Measurements from ENCODE around the gene BTG2.

- TF ChIP-seq EZH2phosphoT487 (IDR thresholded peaks at IDR 0.05; ENCODE audit: borderline replicate concordance) (no peak), CTCF (conservative IDR thresholded peaks at IDR 0.05; ENCODE audit: low read length) (no peak)
Observed at GRCh38 chr1:203321273-203322052, 16.1 kb downstream of the BTG2 start.

All from Loucy (cell line).